Spleen (tissue), 11 donors: ENCODE results near the gene CUTA. TPM values are rescaled to one million over a fixed set of nuclear protein-coding genes. Genes with fewer than 3 reads are reported as not detected.

Experiments used
- DNase-seq: peaks from one replicate; pipeline ENCODE4 v3.0.0-alpha.2; 2020
- H3K27ac ChIP-seq, 8 donors: fragments of 200-600 bp; sonication (generic) in 7 of 8; 1 replicate in 4 of 8; 2 replicates in 4 of 8; pipeline versions ENCODE4 v1.5.0 to v1.8.0; 2016 to 2021; ENCODE audit warnings: inconsistent platforms in 4 of 8, mild to moderate bottlenecking in 4 of 8, moderate library complexity in 1 of 8
- H3K27me3 ChIP-seq, 7 donors: fragments of 200-600 bp; sonication (generic) in 6 of 7; replicated peaks in 1 of 7; 1 replicate in 4 of 7; 2 replicates in 3 of 7; pipeline versions ENCODE4 v1.5.0 to v1.8.0; 2016 to 2021; ENCODE audit warnings: inconsistent platforms in 3 of 7, mild to moderate bottlenecking in 1 of 7
- H3K36me3 ChIP-seq, 6 donors: fragments of 200-600 bp; sonication (generic) in 5 of 6; 1 replicate in 4 of 6; 2 replicates in 2 of 6; pipeline versions ENCODE4 v1.5.0 to v1.8.0; 2016 to 2021; ENCODE audit warnings: inconsistent platforms in 2 of 6
- H3K4me1 ChIP-seq, 6 donors: fragments of 200-600 bp; sonication (generic) in 5 of 6; 1 replicate in 3 of 6; 2 replicates in 3 of 6; pipeline versions ENCODE4 v1.5.0 to v1.8.0; 2016 to 2021; ENCODE audit warnings: inconsistent platforms in 3 of 6
- H3K4me3 ChIP-seq, 8 donors: fragments of 200-600 bp; sonication (generic) in 7 of 8; 1 replicate in 4 of 8; 2 replicates in 4 of 8; pipeline versions ENCODE4 v1.5.0 to v1.8.0; 2016 to 2021; ENCODE audit warnings: inconsistent platforms in 4 of 8, mild to moderate bottlenecking in 4 of 8, moderate library complexity in 2 of 8
- H3K9me3 ChIP-seq, 8 donors: fragments of 200-600 bp; sonication (generic) in 7 of 8; 1 replicate in 4 of 8; 2 replicates in 4 of 8; pipeline versions ENCODE4 v1.5.0 to v1.8.0; 2016 to 2021; ENCODE audit warnings: inconsistent platforms in 4 of 8
- CTCF ChIP-seq, 11 experiments: fragments of 200-600 bp in 7 of 11; fragments of 450-650 bp in 4 of 11; sonication (generic) in 4 of 11; IDR thresholded peaks in 8 of 11; conservative IDR thresholded peaks in 3 of 11; 1 replicate in 7 of 11; 2 replicates in 4 of 11; pipeline versions ENCODE4 v1.4.0 to v1.8.0; 2016 to 2021; ENCODE audit warnings: antibody characterized with exemption in 11 of 11, inconsistent platforms in 4 of 11, mild to moderate bottlenecking in 1 of 11
- POLR2A ChIP-seq, 3 donors: fragments of 450-650 bp; IDR thresholded peaks; one replicate each; pipeline ENCODE4 v1.5.1; 2017; ENCODE audit warnings: antibody characterized with exemption in 3 of 3, mild to moderate bottlenecking in 1 of 3
- POLR2AphosphoS5 ChIP-seq, 3 donors: sonication (generic); formaldehyde crosslinking; IDR thresholded peaks; one replicate each; pipeline ENCODE4 v1.5.1; 2017; ENCODE audit warnings: antibody characterized with exemption in 3 of 3
- WGBS, 5 donors: extraction: QIAGEN DNeasy Blood & Tissue Kit in 3 of 5; methylation state at CpG; one replicate each; pipeline versions ENCODE4 v1.1.5 to v1.1.7; 2013 to 2018; 5-methylcytosine and 5-hydroxymethylcytosine counted together
- intact Hi-C: fragments of 100-400 bp; cut with DNase I; formaldehyde crosslinking; loops from one replicate; pipeline ENCODE4 v1.15.0; 2023; ENCODE audit warnings: low total_unique reads
- polyA plus RNA-seq, 3 donors: library from polyadenylated mRNA; stranded (reverse); fragments of 200-250 nt; gene quantifications; one replicate each; pipeline ENCODE4 v1.2.1, GENCODE V29; 2013
- total RNA-seq, 7 donors: library from RNA; depleted of rRNA in 3 of 7; stranded (reverse); fragments of >200 nt in 3 of 7; fragmentation: NEBNext Ultra II Directional in 4 of 7; extraction: Animal tissue kit (Norgen Biotek cat#: 25700) in 4 of 7; gene quantifications; one replicate each; pipeline versions ENCODE4 v1.1.0 to v1.2.1, GENCODE V29; 2016 to 2021
- donor health status: healthy with polysubstance abuse.
- donor health status: DM: no; HTN: no; CAD: no; lungs with moderate emphysema.
- donor health status: DM: no; HTN: no; CAD: no.
- donor health status: Bipolar disorder and iron deficiency.
- donor health status: healthy.
- donor health status: DM: no; HTN: no; CAD: no.
- donor health status: DM: yes; HTN: yes; CAD: no.

The CUTA gene
- total and polyA plus RNA-seq, 10 donors, result 113 to 225 (median 137) TPM

- no peak for DNase-seq
- Histone ChIP-seq H3K9me3 (no peaks in the 10 kb centered on the region), H3K27me3 (no peaks in the 10 kb centered on the region), H3K27ac (peak overlapping the region in 6 of 8 donors; percentile 3 to 96 (median 90)), H3K4me3 (peak overlapping the region in 3 of 8 donors; percentile 35 to 87 (median 58)), H3K36me3 (peaks cover 0 to 5% (median 3%) of the 10 kb centered on the region in 6 donors), H3K4me1 (peaks cover 34 to 85% (median 73%) of the 10 kb centered on the region in 6 donors)
- intact Hi-C loops, result loop anchor here (10.0 kb wide), 1 partner anchor 144 kb away; no protein-coding TSS in a partner anchor
- TF ChIP-seq POLR2A (IDR thresholded peaks at IDR 0.05) (no peak), POLR2AphosphoS5 (IDR thresholded peaks at IDR 0.05) (no peak)
- 18 to 29% (median 21%) methylated on average over 2 of the region's 2 CpGs for WGBS, 5 donors
Observed at GRCh38 chr6:33430334-33430733, 12.4 kb upstream of the CUTA start.

DNA sequence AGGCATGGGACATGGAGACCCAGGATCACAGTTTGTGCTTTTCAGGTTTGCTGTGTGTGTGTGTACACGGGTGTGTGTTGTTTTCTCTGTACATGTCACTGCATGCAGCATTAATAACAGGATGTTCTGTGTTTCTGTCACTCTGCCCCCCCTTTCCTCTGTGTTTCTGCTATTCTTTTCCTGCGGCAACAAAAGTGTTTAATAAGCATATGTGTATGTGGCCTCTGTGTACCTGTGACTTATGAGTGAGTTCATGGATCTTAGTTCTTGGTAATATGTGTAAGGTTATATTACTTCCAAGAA lies 11.8 kb upstream of the CUTA start:
- H3K4me1 ChIP-seq, result peaks cover 34 to 91% (median 79%) of the 10 kb centered on the region in 6 donors
- intact Hi-C loops, result loop anchor here (10.0 kb wide), 1 partner anchor 145 kb away; no protein-coding TSS in a partner anchor
- H3K27ac ChIP-seq, result peak overlapping the region in 7 of 8 donors; percentile 72 to 96 (median 90)
- TF ChIP-seq POLR2AphosphoS5 (IDR thresholded peaks at IDR 0.05) (peak in 1 of 3 donors; percentile 60), POLR2A (IDR thresholded peaks at IDR 0.05) (no peak), CTCF (IDR thresholded peaks at IDR 0.05 in 8 of 11, conservative IDR thresholded peaks at IDR 0.05 in 3 of 11) (no peak)
- no peaks in the 10 kb centered on the region for H3K27me3 ChIP-seq
- H3K4me3 ChIP-seq, result peak overlapping the region in 2 of 8 donors; percentile 58 to 87
- no peaks in the 10 kb centered on the region for H3K9me3 ChIP-seq
- no peak for DNase-seq
- no peaks in the 10 kb centered on the region for H3K36me3 ChIP-seq
- 6 to 22% (median 11%) methylated on average over 2 of the region's 2 CpGs for WGBS, 5 donors

DNA sequence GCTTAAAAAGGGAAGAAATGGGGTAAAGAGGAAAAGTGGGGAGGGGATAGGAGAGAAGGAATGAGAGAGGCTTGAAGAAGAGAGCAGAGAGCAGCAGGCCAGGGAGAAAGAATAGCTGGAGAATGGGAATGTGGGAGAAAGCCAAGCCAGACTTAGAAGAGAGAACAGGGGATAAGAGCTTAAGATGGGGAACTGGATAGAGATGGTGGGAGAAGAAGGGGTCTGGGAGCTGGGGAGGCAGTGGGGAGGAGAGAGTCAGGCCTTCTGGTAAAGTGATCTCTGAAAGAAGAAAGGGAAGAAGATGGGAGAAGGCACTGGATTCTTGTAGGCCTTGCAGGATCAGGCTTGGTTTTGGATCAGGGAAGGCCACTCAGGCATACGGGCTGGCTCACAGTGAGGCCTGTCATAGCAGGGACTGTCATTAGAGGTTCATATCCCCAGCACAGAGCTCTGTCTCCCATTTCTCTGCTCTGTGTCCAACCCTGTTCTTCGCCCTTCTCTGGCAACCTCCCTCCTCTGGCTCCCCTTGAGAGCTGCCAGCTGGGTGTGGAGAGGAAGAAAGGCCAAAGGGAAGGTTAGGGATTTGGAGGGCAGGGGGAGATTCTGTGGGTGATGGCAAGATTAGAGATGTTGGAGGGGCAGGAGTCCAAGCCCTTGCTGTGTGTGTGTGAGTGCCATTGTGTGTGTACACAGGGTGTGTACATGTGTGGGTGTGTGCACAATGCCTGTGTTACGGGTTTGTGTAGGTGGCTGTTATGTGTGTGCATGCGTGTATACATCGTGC lies 11.3 kb upstream of the CUTA start:
- intact Hi-C loops, result no loop called here
- H3K4me3 ChIP-seq, result peak overlapping the region in 5 of 8 donors; percentile 45 to 87 (median 62)
- no peaks in the 10 kb centered on the region for H3K9me3 ChIP-seq
- TF ChIP-seq POLR2A (IDR thresholded peaks at IDR 0.05) (no peak), POLR2AphosphoS5 (IDR thresholded peaks at IDR 0.05) (peak in 1 of 3 donors; percentile 32)
- WGBS, 5 donors, result 46 to 72% (median 59%) methylated on average over 5 of the region's 5 CpGs
- H3K27me3 ChIP-seq, result no peaks in the 10 kb centered on the region
- no peaks in the 10 kb centered on the region for H3K36me3 ChIP-seq
- DNase-seq, result no peak
- H3K4me1 ChIP-seq, result peaks cover 34 to 96% (median 81%) of the 10 kb centered on the region in 6 donors
- peak overlapping the region; percentile 10 to 96 (median 90) for H3K27ac ChIP-seq

DNA sequence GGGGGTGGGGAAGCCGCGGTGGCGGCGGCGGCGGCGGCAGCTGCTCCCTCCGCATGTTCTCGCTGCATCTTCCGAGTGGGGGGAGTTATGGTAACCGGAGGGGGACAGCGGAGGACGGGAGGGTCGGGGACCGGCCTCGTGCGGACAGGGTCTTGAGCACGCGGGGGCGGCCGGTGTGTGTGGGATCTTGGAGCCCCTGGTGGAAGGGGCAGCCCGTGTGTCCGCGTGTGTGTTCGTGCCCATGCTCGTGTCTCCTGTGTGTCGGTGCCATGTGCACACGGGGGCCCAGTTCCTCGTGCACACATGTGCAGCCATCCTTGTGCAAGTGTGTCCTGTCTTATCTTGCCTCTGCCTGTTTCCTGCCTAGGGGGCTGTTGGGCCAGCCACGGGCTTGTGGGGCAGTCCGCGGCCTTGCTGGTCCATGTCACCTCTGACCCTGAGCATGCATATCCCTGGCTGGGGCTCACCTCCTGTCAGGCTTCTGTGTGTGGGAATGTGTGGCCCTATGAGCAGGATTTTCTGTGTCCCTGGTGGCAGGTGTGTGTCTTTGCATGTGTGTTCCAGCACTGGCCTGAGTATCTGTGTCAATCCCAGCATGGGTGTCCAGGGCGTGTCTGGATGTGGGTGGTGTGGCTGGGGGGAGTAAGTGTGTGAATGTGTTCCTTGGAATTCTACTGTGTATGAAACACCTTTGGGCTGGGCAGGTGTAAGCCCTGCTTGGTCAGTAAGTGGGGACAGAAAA lies 10.5 kb upstream of the CUTA start:
- Histone ChIP-seq H3K4me3 (peak overlapping the region; percentile 39 to 87 (median 52)), H3K27me3 (no peaks in the 10 kb centered on the region), H3K9me3 (no peaks in the 10 kb centered on the region), H3K36me3 (no peaks in the 10 kb centered on the region), H3K27ac (peak overlapping the region; percentile 65 to 96 (median 90)), H3K4me1 (peaks cover 34 to 89% (median 80%) of the 10 kb centered on the region in 6 donors)
- intact Hi-C loops, result no loop called here
- 2 to 33% (median 4%) methylated on average over 1 to 33 of the region's 33 CpGs for WGBS, 5 donors
- DNase-seq, result peak; percentile 90
- TF ChIP-seq POLR2AphosphoS5 (IDR thresholded peaks at IDR 0.05), result peak; percentile 70 to 85 (median 84)
- TF ChIP-seq CTCF (IDR thresholded peaks at IDR 0.05 in 8 of 11, conservative IDR thresholded peaks at IDR 0.05 in 3 of 11), result peak in 10 of 11 experiments; percentile 9 to 59 (median 42)
- no peak for TF ChIP-seq POLR2A (IDR thresholded peaks at IDR 0.05)
